Neural cell (in vitro differentiated cells): ENCODE measurements around the gene TSPAN31. TPM values are rescaled to one million over a fixed set of nuclear protein-coding genes. Genes with fewer than 3 reads are reported as not detected.

ENCODE experiments used
- H2AFZ ChIP-seq: fragments of 200-600, 300-800 bp; sonication (generic), shearing (Covaris generic); 2 replicates; pipeline ENCODE4 v1.6.0; 2014; ENCODE audit warnings: low read depth, mild to moderate bottlenecking, antibody characterized with exemption, low read length, moderate library complexity
- H3F3A ChIP-seq: fragments of 200-600 bp; shearing (Covaris generic); 2 replicates; pipeline ENCODE4 v1.6.1; 2016; ENCODE audit warnings: mild to moderate bottlenecking, moderate library complexity, mixed read lengths, antibody characterized with exemption, low read length; ENCODE audit not compliant: insufficient read depth, poor library complexity, severe bottlenecking
- H3K27ac ChIP-seq: fragments of 200-600, 300-800 bp; sonication (generic), shearing (Covaris generic); 2 replicates; pipeline ENCODE4 v1.5.1; 2014; ENCODE audit warnings: mild to moderate bottlenecking, low read length, moderate library complexity
- H3K27me3 ChIP-seq: fragments of 300-800, 200-600 bp; sonication (generic), shearing (Covaris generic); 2 replicates; pipeline ENCODE4 v1.6.0; 2014; ENCODE audit warnings: mild to moderate bottlenecking, low read depth, low read length, moderate library complexity; ENCODE audit not compliant: insufficient read depth
- H3K36me3 ChIP-seq: fragments of 300-800, 200-600 bp; sonication (generic), shearing (Covaris generic); 2 replicates; pipeline ENCODE4 v1.5.1; 2014; ENCODE audit warnings: mild to moderate bottlenecking, antibody characterized with exemption, low read length, moderate library complexity; ENCODE audit not compliant: insufficient read depth
- H3K4me2 ChIP-seq: fragments of 300-800, 200-600 bp; sonication (generic), shearing (Covaris generic); 2 replicates; pipeline ENCODE4 v1.6.0; 2014; ENCODE audit warnings: mild to moderate bottlenecking, low read length
- H3K4me3 ChIP-seq: fragments of 300-800, 200-600 bp; sonication (generic), shearing (Covaris generic); 2 replicates; pipeline ENCODE4 v1.5.1; 2014; ENCODE audit warnings: mild to moderate bottlenecking, low read length, moderate library complexity
- H3K79me2 ChIP-seq: fragments of 200-600 bp; shearing (Covaris generic); replicated peaks from 2 replicates; pipeline ENCODE4 v1.6.0; 2014; ENCODE audit warnings: mild to moderate bottlenecking, low read length, moderate library complexity; ENCODE audit not compliant: insufficient read depth
- H3K9ac ChIP-seq: fragments of 300-800, 200-600 bp; sonication (generic), shearing (Covaris generic); 2 replicates; pipeline ENCODE4 v1.6.1; 2016; ENCODE audit warnings: mild to moderate bottlenecking, low read length, mixed read lengths
- H3K9me2 ChIP-seq: fragments of 200-600 bp; shearing (Covaris generic); 2 replicates; pipeline ENCODE4 v1.6.1; 2016; ENCODE audit warnings: mild to moderate bottlenecking, low read length, mixed read lengths; ENCODE audit not compliant: insufficient read depth
- H3K9me3 ChIP-seq: fragments of 200-600, 300-800 bp; sonication (generic), shearing (Covaris generic); 2 replicates; pipeline ENCODE4 v1.6.1; 2016; ENCODE audit warnings: mild to moderate bottlenecking, mixed run types, low read length, moderate library complexity, mixed read lengths
- H4K20me1 ChIP-seq: fragments of 200-600 bp; shearing (Covaris generic); 2 replicates; pipeline ENCODE4 v1.6.1; 2016; ENCODE audit warnings: mild to moderate bottlenecking, mixed run types; ENCODE audit not compliant: insufficient read depth
- EP300 ChIP-seq: fragments of 450-650 bp; conservative IDR thresholded peaks from 2 replicates; pipeline ENCODE4 v1.6.1; 2014; ENCODE audit warnings: antibody characterized with exemption, mild to moderate bottlenecking, moderate library complexity; ENCODE audit not compliant: poor library complexity, severe bottlenecking
- EZH2 ChIP-seq: fragments of 200-600, 300-800 bp; shearing (Covaris generic), sonication (generic); IDR thresholded peaks from 2 replicates; pipeline ENCODE4 v1.6.1; 2014; ENCODE audit warnings: antibody characterized with exemption, low read length, borderline replicate concordance, mild to moderate bottlenecking; ENCODE audit not compliant: insufficient read depth, poor library complexity, severe bottlenecking
- MXI1 ChIP-seq: fragments of 450-650 bp; conservative IDR thresholded peaks from 2 replicates; pipeline ENCODE4 v1.6.1; 2014; ENCODE audit warnings: antibody characterized with exemption, mild to moderate bottlenecking; ENCODE audit not compliant: poor library complexity, severe bottlenecking
- POLR2AphosphoS5 ChIP-seq: IDR thresholded peaks from 2 replicates; pipeline ENCODE4 v1.6.1; 2012
- RAD21 ChIP-seq: fragments of 450-650 bp; conservative IDR thresholded peaks from 2 replicates; pipeline ENCODE4 v1.6.1; 2014; ENCODE audit warnings: antibody characterized with exemption, mild to moderate bottlenecking, moderate library complexity
- SMC3 ChIP-seq: fragments of 450-650 bp; conservative IDR thresholded peaks from 2 replicates; pipeline ENCODE4 v1.6.1; 2014; ENCODE audit warnings: antibody characterized with exemption, mild to moderate bottlenecking, moderate library complexity; ENCODE audit not compliant: poor library complexity
- TAF1 ChIP-seq: IDR thresholded peaks from 2 replicates; pipeline ENCODE4 v1.6.1; 2012; ENCODE audit warnings: low read depth
- polyA plus RNA-seq: library from polyadenylated mRNA; depleted of rRNA; stranded (reverse); fragments of >200 nt; gene quantifications from 2 replicates; pipeline ENCODE4 v1.2.3, GENCODE V29; 2014
- TF ChIP-seq, protein P1 (sequence below): fragments of 450-650 bp; IDR thresholded peaks from 2 replicates; pipeline ENCODE4 v1.5.1; 2014; ENCODE audit warnings: antibody characterized with exemption, mild to moderate bottlenecking, moderate library complexity; ENCODE audit not compliant: poor library complexity, severe bottlenecking
- TF ChIP-seq, protein P2 (sequence below): IDR thresholded peaks from 2 replicates; pipeline ENCODE4 v1.6.1; 2012; ENCODE audit warnings: borderline replicate concordance

TSPAN31 gene
- polyA plus RNA-seq, 1 donor from 2014 or later, result 85.3 TPM

DNA sequence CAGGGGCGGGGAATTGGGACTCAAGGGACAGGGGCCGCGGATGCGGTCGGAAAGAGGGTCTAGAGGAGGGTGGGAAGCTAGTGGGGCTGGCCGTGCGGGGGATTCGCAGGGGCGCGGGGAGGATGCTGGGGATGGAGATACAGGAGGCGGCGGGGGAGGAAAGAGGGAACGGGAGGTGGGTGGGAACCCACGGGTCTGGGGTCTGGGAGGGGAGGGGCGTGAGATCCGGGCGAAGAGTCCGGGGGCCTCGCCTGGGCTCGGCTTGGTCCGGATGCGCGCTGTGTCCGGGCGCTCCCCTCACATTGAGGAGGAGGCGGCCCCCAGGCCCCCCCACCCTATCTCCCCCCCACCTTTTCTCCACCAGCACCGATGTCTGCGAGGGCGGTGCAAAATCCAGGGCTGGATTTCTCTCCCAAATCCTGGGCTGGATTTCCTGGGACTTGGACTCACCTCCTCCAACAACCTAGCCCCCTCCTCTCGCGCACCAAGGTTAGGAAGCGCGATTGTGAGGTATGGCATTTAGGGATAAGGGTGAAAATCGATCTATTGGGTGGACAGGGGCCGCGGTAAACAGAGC is 6.1 kb upstream of the TSPAN31 start, which contains the start of gene AGAP2:
TSS of gene AGAP2 (minus strand) at position 82 of the 577 bp plus-strand sequence. CDS start 496 bp downstream, outside the sequence.
- Histone ChIP-seq H2AFZ (peak within 1 kb of the TSS; percentile 71), H3K4me3 (peak within 1 kb of the TSS; percentile 88), H3K9ac (peak within 1 kb of the TSS; percentile 95), H3K79me2 (no peaks in the 10 kb centered on the region), H3K27me3 (peaks cover 39% of the 10 kb centered on the region), H3K36me3 (peaks cover 9% of the 10 kb centered on the region), H4K20me1 (peaks cover 20% of the 10 kb centered on the region), H3K9me2 (no peaks in the 10 kb centered on the region), H3K9me3 (no peaks in the 10 kb centered on the region), H3K4me2 (peak within 1 kb of the TSS; percentile 90), H3K27ac (peak within 1 kb of the TSS; percentile 67), H3F3A (no peaks in the 10 kb centered on the region)
- TF ChIP-seq, protein P1, sequence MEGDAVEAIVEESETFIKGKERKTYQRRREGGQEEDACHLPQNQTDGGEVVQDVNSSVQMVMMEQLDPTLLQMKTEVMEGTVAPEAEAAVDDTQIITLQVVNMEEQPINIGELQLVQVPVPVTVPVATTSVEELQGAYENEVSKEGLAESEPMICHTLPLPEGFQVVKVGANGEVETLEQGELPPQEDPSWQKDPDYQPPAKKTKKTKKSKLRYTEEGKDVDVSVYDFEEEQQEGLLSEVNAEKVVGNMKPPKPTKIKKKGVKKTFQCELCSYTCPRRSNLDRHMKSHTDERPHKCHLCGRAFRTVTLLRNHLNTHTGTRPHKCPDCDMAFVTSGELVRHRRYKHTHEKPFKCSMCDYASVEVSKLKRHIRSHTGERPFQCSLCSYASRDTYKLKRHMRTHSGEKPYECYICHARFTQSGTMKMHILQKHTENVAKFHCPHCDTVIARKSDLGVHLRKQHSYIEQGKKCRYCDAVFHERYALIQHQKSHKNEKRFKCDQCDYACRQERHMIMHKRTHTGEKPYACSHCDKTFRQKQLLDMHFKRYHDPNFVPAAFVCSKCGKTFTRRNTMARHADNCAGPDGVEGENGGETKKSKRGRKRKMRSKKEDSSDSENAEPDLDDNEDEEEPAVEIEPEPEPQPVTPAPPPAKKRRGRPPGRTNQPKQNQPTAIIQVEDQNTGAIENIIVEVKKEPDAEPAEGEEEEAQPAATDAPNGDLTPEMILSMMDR, result no peak
- TF ChIP-seq TAF1 (no peak), EP300 (no peak), SMC3 (no peak), POLR2AphosphoS5 (peak; percentile 47), RAD21 (no peak), MXI1 (no peak), EZH2 (no peak)
- TF ChIP-seq, protein P2, sequence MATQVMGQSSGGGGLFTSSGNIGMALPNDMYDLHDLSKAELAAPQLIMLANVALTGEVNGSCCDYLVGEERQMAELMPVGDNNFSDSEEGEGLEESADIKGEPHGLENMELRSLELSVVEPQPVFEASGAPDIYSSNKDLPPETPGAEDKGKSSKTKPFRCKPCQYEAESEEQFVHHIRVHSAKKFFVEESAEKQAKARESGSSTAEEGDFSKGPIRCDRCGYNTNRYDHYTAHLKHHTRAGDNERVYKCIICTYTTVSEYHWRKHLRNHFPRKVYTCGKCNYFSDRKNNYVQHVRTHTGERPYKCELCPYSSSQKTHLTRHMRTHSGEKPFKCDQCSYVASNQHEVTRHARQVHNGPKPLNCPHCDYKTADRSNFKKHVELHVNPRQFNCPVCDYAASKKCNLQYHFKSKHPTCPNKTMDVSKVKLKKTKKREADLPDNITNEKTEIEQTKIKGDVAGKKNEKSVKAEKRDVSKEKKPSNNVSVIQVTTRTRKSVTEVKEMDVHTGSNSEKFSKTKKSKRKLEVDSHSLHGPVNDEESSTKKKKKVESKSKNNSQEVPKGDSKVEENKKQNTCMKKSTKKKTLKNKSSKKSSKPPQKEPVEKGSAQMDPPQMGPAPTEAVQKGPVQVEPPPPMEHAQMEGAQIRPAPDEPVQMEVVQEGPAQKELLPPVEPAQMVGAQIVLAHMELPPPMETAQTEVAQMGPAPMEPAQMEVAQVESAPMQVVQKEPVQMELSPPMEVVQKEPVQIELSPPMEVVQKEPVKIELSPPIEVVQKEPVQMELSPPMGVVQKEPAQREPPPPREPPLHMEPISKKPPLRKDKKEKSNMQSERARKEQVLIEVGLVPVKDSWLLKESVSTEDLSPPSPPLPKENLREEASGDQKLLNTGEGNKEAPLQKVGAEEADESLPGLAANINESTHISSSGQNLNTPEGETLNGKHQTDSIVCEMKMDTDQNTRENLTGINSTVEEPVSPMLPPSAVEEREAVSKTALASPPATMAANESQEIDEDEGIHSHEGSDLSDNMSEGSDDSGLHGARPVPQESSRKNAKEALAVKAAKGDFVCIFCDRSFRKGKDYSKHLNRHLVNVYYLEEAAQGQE, result peak; percentile 18

DNA sequence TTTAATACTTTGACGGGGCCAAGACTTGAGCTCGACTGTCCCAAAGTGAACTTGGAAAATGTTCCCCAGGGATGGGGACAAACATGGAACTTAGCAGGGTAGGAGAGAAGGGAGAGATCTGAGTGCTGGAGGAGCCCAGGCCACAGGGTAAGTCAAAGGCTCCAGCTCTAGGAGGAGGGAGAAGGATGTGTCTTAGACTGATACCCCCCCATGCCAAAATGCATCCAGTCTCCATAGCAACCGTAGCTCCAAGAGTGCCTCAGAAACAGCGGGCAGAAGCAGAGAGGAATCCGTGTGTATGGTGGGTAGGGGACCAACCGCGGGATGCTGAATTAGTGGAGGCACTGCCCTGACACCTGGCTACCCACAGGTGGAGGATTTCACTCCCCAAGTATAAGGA is 5.5 kb upstream of the TSPAN31 start:
- Histone ChIP-seq H4K20me1 (peaks cover 20% of the 10 kb centered on the region), H3K4me2 (no peak overlapping the region), H3F3A (no peaks in the 10 kb centered on the region), H3K79me2 (no peaks in the 10 kb centered on the region), H3K4me3 (peak overlapping the region; percentile 88), H3K9ac (peak overlapping the region; percentile 95), H3K27me3 (peaks cover 36% of the 10 kb centered on the region), H3K36me3 (peaks cover 4% of the 10 kb centered on the region), H3K9me2 (no peaks in the 10 kb centered on the region), H2AFZ (no peak overlapping the region), H3K27ac (no peak overlapping the region), H3K9me3 (no peaks in the 10 kb centered on the region)
- TF ChIP-seq, protein P1, result no peak
- TF ChIP-seq MXI1, result no peak
- no peak for TF ChIP-seq EP300
- no peak for TF ChIP-seq EZH2
- TF ChIP-seq SMC3, result no peak
- TF ChIP-seq RAD21, result no peak
- TF ChIP-seq POLR2AphosphoS5, result no peak
